Kidney epithelial cell (primary cell): ENCODE results near the gene CCDC160. TPM values are rescaled to one million over a fixed set of nuclear protein-coding genes. Genes with fewer than 3 reads are reported as not detected.
"Not testable (repeated sequence)": the region's sequence is repeated elsewhere in the genome, so short reads cannot be mapped to it uniquely, and the experiment has no call there.

ENCODE experiments used
- DNase-seq: peaks from one replicate; pipeline ENCODE4 v3.0.0-alpha.2; 2010; ENCODE audit warnings: low read depth
- H3K27me3 ChIP-seq: 2 replicates; pipeline ENCODE4 v1.6.0; 2011; ENCODE audit warnings: low read length; ENCODE audit not compliant: control insufficient read depth, insufficient read depth
- H3K36me3 ChIP-seq: 2 replicates; pipeline ENCODE4 v1.5.1; 2011; ENCODE audit warnings: low read length; ENCODE audit not compliant: control insufficient read depth, insufficient read depth
- H3K4me3 ChIP-seq: 2 replicates; pipeline ENCODE4 v1.5.1; 2011; ENCODE audit warnings: low read depth, mild to moderate bottlenecking, control low read depth, low read length
- total RNA-seq: library from RNA; depleted of rRNA; stranded (reverse); fragments of >200 nt; gene quantifications from 2 replicates; pipeline ENCODE4 v1.2.3, GENCODE V29; 2015
- TF ChIP-seq, protein P1 (sequence below): IDR thresholded peaks from 2 replicates; pipeline ENCODE4 v1.5.1; 2011; ENCODE audit warnings: mild to moderate bottlenecking, moderate library complexity, low read length, control low read depth, inconsistent platforms; ENCODE audit not compliant: insufficient read depth, poor library complexity, severe bottlenecking

Gene CCDC160
- total RNA-seq, 1 donor from 2014 or later: 0.63 TPM

DNA sequence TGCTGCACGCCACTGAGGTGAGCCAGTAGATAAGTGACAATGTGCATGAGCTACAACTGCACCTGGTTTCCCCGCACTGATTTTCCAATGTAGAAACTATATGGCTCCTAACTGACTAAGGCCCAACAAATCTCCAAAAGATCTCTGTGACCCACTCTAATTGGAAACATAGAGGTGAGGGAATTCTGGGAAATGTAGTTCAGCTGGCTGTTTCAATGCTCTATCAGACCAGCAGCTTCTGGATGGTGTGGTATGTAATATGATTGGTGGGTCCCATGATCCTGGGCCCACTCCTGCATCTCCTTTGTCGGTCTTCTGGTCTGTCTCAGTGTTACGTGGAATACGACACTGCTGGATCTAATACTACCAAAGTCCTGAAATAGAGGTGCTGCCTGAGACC, 18.6 kb downstream of the CCDC160 start:
- Histone ChIP-seq H3K36me3 (no peaks in the 10 kb centered on the region), H3K27me3 (no peaks in the 10 kb centered on the region), H3K4me3 (no peak overlapping the region)
- TF ChIP-seq, protein P1, sequence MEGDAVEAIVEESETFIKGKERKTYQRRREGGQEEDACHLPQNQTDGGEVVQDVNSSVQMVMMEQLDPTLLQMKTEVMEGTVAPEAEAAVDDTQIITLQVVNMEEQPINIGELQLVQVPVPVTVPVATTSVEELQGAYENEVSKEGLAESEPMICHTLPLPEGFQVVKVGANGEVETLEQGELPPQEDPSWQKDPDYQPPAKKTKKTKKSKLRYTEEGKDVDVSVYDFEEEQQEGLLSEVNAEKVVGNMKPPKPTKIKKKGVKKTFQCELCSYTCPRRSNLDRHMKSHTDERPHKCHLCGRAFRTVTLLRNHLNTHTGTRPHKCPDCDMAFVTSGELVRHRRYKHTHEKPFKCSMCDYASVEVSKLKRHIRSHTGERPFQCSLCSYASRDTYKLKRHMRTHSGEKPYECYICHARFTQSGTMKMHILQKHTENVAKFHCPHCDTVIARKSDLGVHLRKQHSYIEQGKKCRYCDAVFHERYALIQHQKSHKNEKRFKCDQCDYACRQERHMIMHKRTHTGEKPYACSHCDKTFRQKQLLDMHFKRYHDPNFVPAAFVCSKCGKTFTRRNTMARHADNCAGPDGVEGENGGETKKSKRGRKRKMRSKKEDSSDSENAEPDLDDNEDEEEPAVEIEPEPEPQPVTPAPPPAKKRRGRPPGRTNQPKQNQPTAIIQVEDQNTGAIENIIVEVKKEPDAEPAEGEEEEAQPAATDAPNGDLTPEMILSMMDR: no peak
- no peak for DNase-seq

GRCh38 chrX:134256684-134257083, 19.7 kb downstream of the CCDC160 start:
- TF ChIP-seq, protein P1: no peak
- Histone ChIP-seq H3K4me3 (no peak overlapping the region), H3K36me3 (no peaks in the 10 kb centered on the region), H3K27me3 (no peaks in the 10 kb centered on the region)
- DNase-seq: no peak

DNA sequence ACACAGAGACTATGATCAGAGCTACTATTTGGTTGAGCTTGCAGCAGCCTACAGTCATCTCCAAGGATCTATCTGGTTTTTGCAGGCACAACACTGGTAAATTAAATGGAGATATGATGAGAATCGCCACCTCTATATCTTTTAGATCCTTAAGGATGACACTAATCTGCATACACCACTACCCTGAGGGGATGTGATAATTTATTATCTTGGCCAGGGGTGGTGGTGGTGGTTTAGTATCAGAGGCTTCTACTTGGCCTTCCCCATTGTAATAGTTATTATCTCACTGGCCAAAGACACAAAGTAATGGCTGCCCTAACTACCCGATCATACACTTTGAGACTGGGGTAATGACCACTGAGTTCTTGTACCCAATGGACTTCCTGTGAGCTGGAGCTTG, 21.2 kb downstream of the CCDC160 start:
- TF ChIP-seq, protein P1: no peak
- no peak overlapping the region for H3K4me3 ChIP-seq

GRCh38 chrX:134285934-134286333, 49.0 kb downstream of the CCDC160 start:
- H3K36me3 ChIP-seq, DNase-seq: not testable (repeated sequence)

More for the DNA sequence above, 21.2 kb downstream of the CCDC160 start:
- H3K36me3 ChIP-seq: no peaks in the 10 kb centered on the region
- no peaks in the 10 kb centered on the region for H3K27me3 ChIP-seq
- DNase-seq: no peak

DNA sequence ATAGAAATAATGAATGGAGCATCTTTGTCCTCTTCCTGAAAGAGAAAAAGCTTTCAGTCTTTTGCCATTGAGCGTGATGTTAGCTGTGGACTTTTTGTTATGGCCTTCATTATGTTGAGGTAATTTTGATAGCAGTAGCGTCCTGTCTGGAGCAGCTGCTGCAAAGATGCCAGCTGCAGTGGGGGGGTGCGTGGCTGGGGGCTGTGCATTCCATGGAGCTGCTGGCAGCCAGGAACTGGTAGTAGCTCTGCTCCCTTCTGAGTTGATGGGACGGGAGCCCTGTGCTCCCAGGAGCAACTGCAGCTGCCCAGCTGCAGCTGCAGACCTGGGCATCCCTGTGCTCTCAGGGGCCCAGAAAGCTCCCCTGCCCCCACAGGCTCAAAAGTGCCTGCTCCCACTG, 50.4 kb downstream of the CCDC160 start:
- Histone ChIP-seq H3K36me3 (no peaks in the 10 kb centered on the region), H3K27me3 (no peaks in the 10 kb centered on the region), H3K4me3 (no peak overlapping the region)
- no peak for DNase-seq
- TF ChIP-seq, protein P1: no peak

More at GRCh38 chrX:134285934-134286333, 49.0 kb downstream of the CCDC160 start:
- not testable (repeated sequence) for H3K4me3 ChIP-seq, H3K27me3 ChIP-seq

- no peaks in the 10 kb centered on the region for H3K36me3 ChIP-seq
- no peak overlapping the region for H3K4me3 ChIP-seq
- DNase-seq: no peak
- TF ChIP-seq, protein P1: peak; percentile 23
- no peaks in the 10 kb centered on the region for H3K27me3 ChIP-seq
Observed at GRCh38 chrX:134294548-134294947, 57.6 kb downstream of the CCDC160 start.

Other genes with a start within 250 kb of the CCDC160 start
- 29.0 and 32.5 TPM in 2 replicates for gene PHF6, start 136.1 kb downstream of the CCDC160 start, total RNA-seq
- gene HPRT1, start 223.0 kb downstream of the CCDC160 start, total RNA-seq: 4.0 and 9.6 TPM in 2 replicates